KMS-11 (cell line): ENCODE data around the gene RPRD1B.

ENCODE experiments used
- H2AFZ ChIP-seq: fragments of 200-600 bp; sonication (generic); 2 replicates; pipeline ENCODE4 v1.6.1; 2016; ENCODE audit warnings: antibody characterized with exemption, mixed run types, low read depth
- H3K27ac ChIP-seq: fragments of 200-600 bp; sonication (generic); 2 replicates; pipeline ENCODE4 v1.6.1; 2016; ENCODE audit warnings: mild to moderate bottlenecking, mixed run types
- H3K27me3 ChIP-seq: fragments of 200-600 bp; sonication (generic); 2 replicates; pipeline ENCODE4 v1.6.1; 2017; ENCODE audit warnings: mild to moderate bottlenecking, low read depth, mixed run types, moderate library complexity; ENCODE audit not compliant: insufficient read depth
- H3K36me3 ChIP-seq: fragments of 200-600 bp; sonication (generic); 2 replicates; pipeline ENCODE4 v1.6.1; 2017; ENCODE audit warnings: mild to moderate bottlenecking, mixed run types; ENCODE audit not compliant: insufficient read depth
- H3K4me1 ChIP-seq: fragments of 200-600 bp; sonication (generic); 2 replicates; pipeline ENCODE4 v1.6.1; 2016; ENCODE audit warnings: mild to moderate bottlenecking, low read depth, mixed run types; ENCODE audit not compliant: poor library complexity, severe bottlenecking
- H3K4me2 ChIP-seq: fragments of 200-600 bp; sonication (generic); 2 replicates; pipeline ENCODE4 v1.7.0; 2016; ENCODE audit warnings: mild to moderate bottlenecking, mixed run types
- H3K4me3 ChIP-seq: fragments of 200-600 bp; sonication (generic); IDR thresholded peaks from 2 replicates; pipeline ENCODE4 v1.6.1; 2017; ENCODE audit warnings: low read depth, low read length, mixed read lengths; ENCODE audit not compliant: insufficient read depth
- H3K79me2 ChIP-seq: fragments of 200-600 bp; sonication (generic); 2 replicates; pipeline ENCODE4 v1.6.1; 2016; ENCODE audit warnings: low read depth, mixed run types; ENCODE audit not compliant: insufficient read depth
- H3K9ac ChIP-seq: fragments of 200-600 bp; sonication (generic); 2 replicates; pipeline ENCODE4 v1.6.1; 2016; ENCODE audit warnings: mild to moderate bottlenecking, mixed run types
- H4K20me1 ChIP-seq: fragments of 200-600 bp; sonication (generic); 2 replicates; pipeline ENCODE4 v1.6.1; 2016; ENCODE audit warnings: mild to moderate bottlenecking, mixed run types; ENCODE audit not compliant: insufficient read depth
- TF ChIP-seq, protein P1 (sequence below): fragments of 200-600 bp; sonication (generic); conservative IDR thresholded peaks from 2 replicates; pipeline ENCODE4 v1.6.1; 2017; ENCODE audit warnings: low read depth, mild to moderate bottlenecking, antibody characterized with exemption, low read length, moderate library complexity, mixed read lengths

Gene RPRD1B

DNA sequence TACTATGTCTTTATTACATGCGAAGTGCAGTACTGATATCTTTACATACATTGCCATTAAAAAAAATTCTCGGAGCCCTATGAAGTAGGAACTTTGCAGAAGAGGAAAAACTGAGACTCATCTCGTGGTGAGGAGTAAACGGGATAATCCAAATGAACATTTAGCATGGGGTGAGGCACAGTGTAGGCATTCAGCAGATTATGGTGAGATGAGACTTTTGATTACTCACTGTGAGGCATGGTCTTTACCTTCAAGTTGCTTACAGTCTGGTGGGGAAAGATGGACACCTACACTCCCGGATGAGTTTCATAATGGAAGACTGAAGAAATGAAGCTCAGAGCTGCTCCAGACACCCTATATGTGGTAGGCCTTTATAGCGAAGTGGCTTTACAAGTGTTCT, 1.4 kb downstream of the RPRD1B start:
- Histone ChIP-seq H3K4me1 (peaks cover 42% of the 10 kb centered on the region), H3K4me3 (no peak overlapping the region)
- TF ChIP-seq, protein P1, sequence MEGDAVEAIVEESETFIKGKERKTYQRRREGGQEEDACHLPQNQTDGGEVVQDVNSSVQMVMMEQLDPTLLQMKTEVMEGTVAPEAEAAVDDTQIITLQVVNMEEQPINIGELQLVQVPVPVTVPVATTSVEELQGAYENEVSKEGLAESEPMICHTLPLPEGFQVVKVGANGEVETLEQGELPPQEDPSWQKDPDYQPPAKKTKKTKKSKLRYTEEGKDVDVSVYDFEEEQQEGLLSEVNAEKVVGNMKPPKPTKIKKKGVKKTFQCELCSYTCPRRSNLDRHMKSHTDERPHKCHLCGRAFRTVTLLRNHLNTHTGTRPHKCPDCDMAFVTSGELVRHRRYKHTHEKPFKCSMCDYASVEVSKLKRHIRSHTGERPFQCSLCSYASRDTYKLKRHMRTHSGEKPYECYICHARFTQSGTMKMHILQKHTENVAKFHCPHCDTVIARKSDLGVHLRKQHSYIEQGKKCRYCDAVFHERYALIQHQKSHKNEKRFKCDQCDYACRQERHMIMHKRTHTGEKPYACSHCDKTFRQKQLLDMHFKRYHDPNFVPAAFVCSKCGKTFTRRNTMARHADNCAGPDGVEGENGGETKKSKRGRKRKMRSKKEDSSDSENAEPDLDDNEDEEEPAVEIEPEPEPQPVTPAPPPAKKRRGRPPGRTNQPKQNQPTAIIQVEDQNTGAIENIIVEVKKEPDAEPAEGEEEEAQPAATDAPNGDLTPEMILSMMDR, result no peak

DNA sequence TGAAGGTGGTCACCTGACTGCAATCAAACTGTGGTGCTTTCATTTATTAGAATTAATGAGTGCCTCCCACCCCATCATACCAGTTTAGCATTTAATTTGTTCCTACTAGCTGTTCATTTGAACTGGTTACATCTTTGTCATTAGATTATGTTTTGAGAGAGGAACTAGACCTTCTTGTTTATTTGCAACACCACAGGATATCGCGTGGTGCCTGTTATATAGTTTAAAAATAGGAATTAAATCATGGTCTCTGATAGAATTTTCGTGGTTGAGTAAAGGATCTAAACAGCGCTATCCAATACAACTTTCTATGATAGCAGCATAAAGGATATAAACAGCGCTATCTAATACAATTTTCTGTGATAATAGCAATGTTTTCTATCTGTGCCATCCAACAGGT, 2.8 kb downstream of the RPRD1B start:
- TF ChIP-seq, protein P1, result no peak
- H2AFZ ChIP-seq, result no peak overlapping the region
- H3K79me2 ChIP-seq, result peaks cover 91% of the 10 kb centered on the region
- H3K4me2 ChIP-seq, result peak overlapping the region; percentile 29; the same call in 1 of the 2 replicates
- H3K36me3 ChIP-seq, result no peaks in the 10 kb centered on the region; the same call in 1 of the 2 replicates
- H3K27me3 ChIP-seq, result no peaks in the 10 kb centered on the region
- no peak overlapping the region for H3K4me3 ChIP-seq
- H3K4me1 ChIP-seq, result peaks cover 43% of the 10 kb centered on the region
- no peak overlapping the region for H3K27ac ChIP-seq
- no peaks in the 10 kb centered on the region for H4K20me1 ChIP-seq
- no peak overlapping the region for H3K9ac ChIP-seq

More for the DNA sequence above, 1.4 kb downstream of the RPRD1B start:
- H3K27ac ChIP-seq, result no peak overlapping the region
- peak overlapping the region; percentile 83 for H3K4me2 ChIP-seq
- H4K20me1 ChIP-seq, result no peaks in the 10 kb centered on the region
- H3K36me3 ChIP-seq, result no peaks in the 10 kb centered on the region; the same call in 1 of the 2 replicates
- H2AFZ ChIP-seq, result no peak overlapping the region
- peaks cover 97% of the 10 kb centered on the region for H3K79me2 ChIP-seq
- no peaks in the 10 kb centered on the region for H3K27me3 ChIP-seq
- peak overlapping the region; percentile 96; the same call in 1 of the 2 replicates for H3K9ac ChIP-seq

DNA sequence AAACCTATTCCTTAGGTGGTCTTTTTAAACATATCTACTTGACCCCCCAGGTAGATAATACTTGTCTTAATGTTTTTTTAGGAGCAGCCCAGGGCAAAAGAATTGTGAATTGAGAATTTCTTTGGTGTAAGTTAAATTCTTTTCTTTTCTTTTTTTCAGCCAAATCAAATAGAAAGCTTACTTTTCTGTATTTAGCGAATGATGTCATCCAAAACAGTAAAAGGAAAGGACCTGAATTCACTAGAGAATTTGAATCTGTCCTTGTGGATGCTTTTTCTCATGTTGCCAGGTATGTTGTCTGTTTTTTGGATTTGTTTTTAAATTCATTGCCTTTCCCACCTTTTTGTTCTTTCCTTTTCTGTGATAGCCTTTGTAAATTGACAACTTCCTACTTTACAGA, 6.7 kb downstream of the RPRD1B start:
- Histone ChIP-seq H3K79me2 (peaks cover 60% of the 10 kb centered on the region), H3K36me3 (peaks cover 3% of the 10 kb centered on the region; the same call in 1 of the 2 replicates), H3K4me3 (no peak overlapping the region), H4K20me1 (no peaks in the 10 kb centered on the region), H3K9ac (no peak overlapping the region), H3K27me3 (no peaks in the 10 kb centered on the region), H3K4me2 (no peak overlapping the region), H3K4me1 (peaks cover 23% of the 10 kb centered on the region), H3K27ac (no peak overlapping the region), H2AFZ (no peak overlapping the region)
- TF ChIP-seq, protein P1, result no peak

DNA sequence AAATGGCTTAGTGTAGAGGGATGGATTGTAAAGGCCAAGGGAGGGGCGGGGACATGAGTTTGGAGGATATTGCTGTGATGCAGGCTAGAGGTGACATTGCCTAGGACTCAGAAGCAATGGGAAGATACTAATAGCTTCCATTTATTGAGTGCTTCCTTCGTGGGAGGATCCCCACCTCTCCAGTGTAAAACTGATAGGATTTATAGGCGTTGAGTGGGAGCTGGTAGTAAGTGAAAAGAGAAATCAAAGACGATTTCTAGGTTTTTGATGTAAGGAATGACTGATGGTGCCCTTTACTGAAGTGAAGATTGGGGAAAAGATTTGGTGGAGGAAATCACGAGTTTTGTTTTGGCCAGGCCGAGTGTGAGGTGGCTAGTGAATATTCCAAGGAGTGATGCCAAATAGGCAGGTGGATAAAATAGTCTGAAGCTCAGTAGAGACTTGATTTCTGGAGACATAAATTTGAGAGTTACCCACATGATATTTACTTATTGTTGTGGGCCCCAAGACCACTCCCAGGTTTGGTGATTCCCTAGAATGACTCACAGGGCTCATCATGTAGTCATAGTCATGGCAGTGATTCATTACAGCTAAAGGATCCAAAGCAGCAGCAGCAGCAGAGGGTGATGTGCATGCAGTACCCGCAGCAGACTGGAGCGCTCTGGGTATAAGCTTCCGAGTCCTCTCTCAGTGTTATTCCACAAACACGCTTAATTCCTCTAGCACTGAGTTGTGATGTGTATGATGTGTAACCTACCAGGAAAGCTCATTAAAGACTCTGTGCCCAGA, 10.2 kb downstream of the RPRD1B start:
- Histone ChIP-seq H3K4me3 (no peak overlapping the region), H3K79me2 (peaks cover 45% of the 10 kb centered on the region), H3K4me1 (peaks cover 5% of the 10 kb centered on the region), H3K9ac (no peak overlapping the region), H3K4me2 (no peak overlapping the region), H4K20me1 (no peaks in the 10 kb centered on the region), H3K27ac (no peak overlapping the region), H2AFZ (no peak overlapping the region), H3K36me3 (peaks cover 3% of the 10 kb centered on the region; the same call in 1 of the 2 replicates), H3K27me3 (no peaks in the 10 kb centered on the region)
- TF ChIP-seq, protein P1, result no peak
